ENCODE results near the gene USP9X.
"Not testable (repeated sequence)": the region's sequence is repeated elsewhere in the genome, so short reads cannot be mapped to it uniquely, and the experiment has no call there.

Gene USP9X

DNA sequence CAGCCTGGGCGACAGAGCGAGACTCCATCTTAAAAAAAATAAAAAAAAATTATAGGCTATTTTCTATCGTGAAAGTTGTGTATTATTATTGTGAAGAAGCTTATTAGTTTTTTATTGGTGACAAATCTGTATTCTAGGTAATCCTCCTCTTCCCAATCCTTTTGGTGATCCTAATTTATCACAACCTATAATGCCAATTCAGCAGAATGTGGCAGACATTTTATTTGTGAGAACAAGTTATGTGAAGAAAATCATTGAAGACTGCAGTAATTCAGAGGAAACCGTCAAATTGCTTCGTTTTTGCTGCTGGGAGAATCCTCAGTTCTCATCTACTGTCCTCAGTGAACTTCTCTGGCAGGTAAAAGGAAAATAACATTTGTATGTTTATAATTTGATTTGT lies 139.4 kb downstream of the USP9X start:
- intact Hi-C loops (cut with micrococcal nuclease): no loop called here
- peaks cover 74% of the 10 kb centered on the region for H3K36me3 Mint-ChIP-seq (ENCODE audit: low read depth)

DNA sequence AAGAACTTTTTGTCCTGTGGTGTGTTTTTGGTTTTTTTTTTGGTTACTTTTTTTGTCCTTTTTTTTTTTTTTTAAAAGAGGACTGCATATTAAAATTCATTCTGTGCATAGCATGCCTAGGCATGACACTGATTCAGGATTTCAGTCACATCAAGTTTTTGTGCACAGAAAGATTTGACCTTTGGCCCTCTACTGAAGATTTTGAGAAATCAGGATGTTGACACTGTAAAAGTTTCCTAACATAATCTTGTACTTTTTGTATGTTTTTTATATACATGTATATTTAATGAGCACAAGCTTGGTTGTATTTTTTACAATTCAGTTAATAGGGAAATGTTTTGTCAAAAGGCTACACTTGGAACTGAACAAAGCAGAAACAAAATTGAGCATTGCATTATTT lies 148.7 kb downstream of the USP9X start:
- Mint-ChIP-seq H3K27me3 (no peaks in the 10 kb centered on the region), H3K36me3 (ENCODE audit: low read depth) (peaks cover 45% of the 10 kb centered on the region), H3K4me3 (no peak overlapping the region), H3K4me1 (ENCODE audit: low read depth) (peaks cover 5% of the 10 kb centered on the region), H3K9me3 (no peaks in the 10 kb centered on the region), H3K27ac (no peak overlapping the region)
- intact Hi-C loops (cut with micrococcal nuclease): no loop called here

More for the DNA sequence above, 139.4 kb downstream of the USP9X start:
- Mint-ChIP-seq H3K9me3 (no peaks in the 10 kb centered on the region), H3K27me3 (no peaks in the 10 kb centered on the region), H3K4me1 (ENCODE audit: low read depth) (no peaks in the 10 kb centered on the region), H3K27ac (no peak overlapping the region), H3K4me3 (no peak overlapping the region)

DNA sequence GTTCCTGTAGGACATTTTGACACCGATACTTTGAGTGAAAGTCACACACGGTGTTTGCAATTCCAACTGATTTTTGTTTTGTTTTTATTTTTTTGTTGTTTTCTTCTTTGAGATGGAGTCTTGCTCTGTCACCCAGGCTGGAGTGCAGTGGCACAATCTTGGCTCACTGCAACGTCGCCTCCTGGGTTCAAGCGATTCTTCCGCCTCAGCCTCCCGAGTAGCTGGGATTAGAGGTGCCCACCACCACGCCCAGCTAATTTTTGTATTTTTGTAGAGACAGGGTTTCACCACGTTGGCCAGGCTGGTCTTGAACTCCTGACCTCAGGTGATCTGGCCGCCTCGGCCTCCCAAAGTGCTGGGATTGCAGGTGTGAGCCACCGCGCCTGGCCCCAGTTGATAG lies 149.2 kb downstream of the USP9X start:
- H3K4me1 Mint-ChIP-seq (ENCODE audit: low read depth); H3K27ac Mint-ChIP-seq: not testable (repeated sequence)

DNA sequence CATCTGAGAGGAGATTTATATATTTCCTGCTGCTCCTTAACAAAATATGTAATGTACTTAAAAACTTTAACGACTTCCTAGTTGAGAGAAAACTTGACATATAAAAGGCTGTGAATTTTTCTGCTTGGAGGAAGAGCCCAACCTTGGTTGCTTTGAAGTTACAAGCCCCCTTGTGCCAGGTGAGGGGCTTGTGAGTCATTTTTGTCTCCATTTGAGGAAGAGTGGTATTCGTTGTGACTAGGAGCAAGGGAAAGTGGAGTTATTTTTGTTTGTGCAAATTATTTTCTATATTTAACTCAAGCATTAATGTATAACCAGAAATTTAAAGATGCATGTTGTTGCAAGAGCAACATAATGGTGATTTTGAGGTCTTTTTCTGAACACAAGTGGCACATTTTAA lies 149.7 kb downstream of the USP9X start:
- H3K27ac Mint-ChIP-seq: no peak overlapping the region
- intact Hi-C loops (cut with micrococcal nuclease): no loop called here
- no peaks in the 10 kb centered on the region for H3K9me3 Mint-ChIP-seq
- H3K27me3 Mint-ChIP-seq: no peaks in the 10 kb centered on the region
- H3K36me3 Mint-ChIP-seq (ENCODE audit: low read depth): peaks cover 38% of the 10 kb centered on the region
- H3K4me3 Mint-ChIP-seq: no peak overlapping the region
- H3K4me1 Mint-ChIP-seq (ENCODE audit: low read depth): peaks cover 5% of the 10 kb centered on the region

More for the DNA sequence above, 149.2 kb downstream of the USP9X start:
- H3K27me3 Mint-ChIP-seq; H3K9me3 Mint-ChIP-seq; intact Hi-C loops (cut with micrococcal nuclease); H3K4me3 Mint-ChIP-seq: not testable (repeated sequence)
- peaks cover 43% of the 10 kb centered on the region for H3K36me3 Mint-ChIP-seq (ENCODE audit: low read depth)

DNA sequence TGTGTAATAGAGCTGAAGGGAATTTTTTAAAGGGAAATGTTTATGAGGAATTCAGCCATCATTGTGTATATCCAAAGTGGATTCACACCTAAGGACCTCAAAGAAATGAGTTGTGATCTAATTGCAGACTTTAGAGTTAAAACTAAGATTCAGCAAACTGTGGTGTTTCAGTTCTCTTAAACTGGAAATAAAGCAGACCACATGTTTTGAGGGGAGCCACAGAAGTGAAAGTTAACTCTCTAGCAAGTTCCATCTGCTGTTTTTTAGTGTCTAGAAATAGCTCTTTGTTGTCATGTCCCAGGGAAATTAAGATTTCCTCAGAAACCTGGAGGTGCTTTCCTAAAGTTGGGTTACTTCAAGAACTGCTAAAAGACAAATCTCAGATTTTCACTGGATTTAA lies 151.4 kb downstream of the USP9X start:
- no peak overlapping the region for H3K27ac Mint-ChIP-seq
- no peaks in the 10 kb centered on the region for H3K27me3 Mint-ChIP-seq
- H3K4me1 Mint-ChIP-seq (ENCODE audit: low read depth): peaks cover 5% of the 10 kb centered on the region
- no peaks in the 10 kb centered on the region for H3K9me3 Mint-ChIP-seq
- intact Hi-C loops (cut with micrococcal nuclease): loop anchor here (2.0 kb wide), 1 partner anchor 16 kb away; no protein-coding TSS in a partner anchor
- H3K4me3 Mint-ChIP-seq: no peak overlapping the region
- H3K36me3 Mint-ChIP-seq (ENCODE audit: low read depth): peaks cover 21% of the 10 kb centered on the region

DNA sequence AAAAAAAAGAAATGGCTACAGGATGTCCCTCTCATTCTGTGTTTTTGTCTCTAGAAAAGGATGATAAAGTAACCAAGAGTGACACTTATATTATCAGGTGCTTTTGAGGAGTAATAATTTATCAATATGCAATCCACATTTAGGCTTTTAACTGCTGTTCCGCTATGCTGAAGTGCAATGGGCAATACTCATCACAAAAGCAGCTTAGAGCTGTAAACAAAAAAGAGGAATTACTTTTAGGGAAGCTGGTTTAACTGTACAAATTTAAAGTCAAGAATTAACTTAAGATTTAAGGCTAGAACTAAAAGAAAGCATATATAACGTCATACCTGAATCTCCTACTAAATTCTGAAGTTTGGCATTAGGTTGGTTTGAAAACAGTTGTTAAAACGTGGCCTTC lies 155.3 kb downstream of the USP9X start:
- Mint-ChIP-seq H3K4me1 (ENCODE audit: low read depth) (peaks cover 5% of the 10 kb centered on the region), H3K36me3 (ENCODE audit: low read depth) (no peaks in the 10 kb centered on the region), H3K27me3 (no peaks in the 10 kb centered on the region), H3K9me3 (no peaks in the 10 kb centered on the region), H3K4me3 (no peak overlapping the region), H3K27ac (peak overlapping the region; percentile 86)
- intact Hi-C loops (cut with micrococcal nuclease): no loop called here

DNA sequence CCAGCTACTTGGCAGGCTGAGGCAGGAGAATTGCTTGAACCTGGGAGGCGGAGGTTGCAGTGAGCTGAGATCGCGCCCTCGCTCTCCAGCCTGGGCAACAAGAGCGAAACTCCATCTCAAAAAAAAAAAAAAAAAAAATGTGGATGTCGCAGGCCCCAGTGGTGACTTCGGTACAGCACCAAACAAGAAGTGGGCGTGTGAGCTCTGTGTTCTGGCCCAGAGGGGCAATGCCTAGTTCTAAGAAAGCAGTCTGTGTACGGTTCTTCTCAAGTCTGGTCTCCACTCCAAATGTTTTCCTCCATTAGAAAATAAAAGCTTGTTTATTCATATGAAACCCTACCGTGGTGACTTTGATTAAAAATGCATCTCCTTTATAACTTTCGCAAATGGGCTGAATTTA lies 156.7 kb downstream of the USP9X start:
- Mint-ChIP-seq H3K36me3 (ENCODE audit: low read depth) (no peaks in the 10 kb centered on the region), H3K4me1 (ENCODE audit: low read depth) (peaks cover 5% of the 10 kb centered on the region), H3K27ac (no peak overlapping the region), H3K9me3 (no peaks in the 10 kb centered on the region), H3K4me3 (no peak overlapping the region), H3K27me3 (no peaks in the 10 kb centered on the region)
- intact Hi-C loops (cut with micrococcal nuclease): no loop called here

DNA sequence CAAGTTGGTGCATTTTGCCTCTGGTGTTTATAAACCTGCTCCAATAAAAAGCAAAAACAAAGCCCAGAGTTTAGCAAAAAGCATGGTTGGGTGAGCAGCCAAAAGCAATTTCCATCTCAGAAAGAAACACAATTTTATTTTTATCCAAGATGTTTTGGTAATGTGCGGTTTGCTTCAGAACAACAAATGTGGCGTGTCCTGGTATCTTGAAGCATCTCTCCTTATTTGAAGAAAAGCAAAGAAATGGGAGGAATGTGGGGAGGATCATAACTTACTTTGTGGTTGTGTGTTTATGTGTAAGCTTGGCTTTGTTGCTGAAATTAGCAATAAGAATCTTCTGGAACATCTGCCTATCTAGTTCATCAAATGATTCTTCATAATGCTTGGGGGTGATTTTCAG lies 160.4 kb downstream of the USP9X start:
- Mint-ChIP-seq H3K4me3 (no peak overlapping the region), H3K36me3 (ENCODE audit: low read depth) (no peaks in the 10 kb centered on the region), H3K4me1 (ENCODE audit: low read depth) (peaks cover 1% of the 10 kb centered on the region), H3K27ac (no peak overlapping the region), H3K9me3 (no peaks in the 10 kb centered on the region), H3K27me3 (no peaks in the 10 kb centered on the region)
- intact Hi-C loops (cut with micrococcal nuclease): no loop called here

DNA sequence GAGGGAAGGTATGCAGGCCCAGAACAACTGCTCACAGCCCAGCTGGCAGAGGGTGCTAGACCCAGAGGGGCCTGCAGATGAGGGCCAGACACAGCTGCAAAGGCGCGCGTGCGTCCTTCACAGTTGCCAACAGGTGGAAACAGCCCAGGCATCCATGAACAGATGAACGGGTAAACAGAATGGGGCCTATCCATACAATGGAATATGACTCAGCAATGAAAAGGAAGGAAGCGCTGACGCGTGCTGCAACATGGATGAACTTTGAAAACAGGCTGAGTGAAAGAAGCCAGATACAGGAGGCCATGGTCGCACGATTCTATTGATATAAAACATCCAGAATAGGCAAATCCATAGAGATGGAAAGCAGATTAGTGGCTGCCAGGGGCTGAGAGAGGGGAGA lies 165.6 kb downstream of the USP9X start:
- H3K9me3 Mint-ChIP-seq: no peaks in the 10 kb centered on the region
- intact Hi-C loops (cut with micrococcal nuclease): no loop called here
- H3K27ac Mint-ChIP-seq: peak overlapping the region; percentile 59

DNA sequence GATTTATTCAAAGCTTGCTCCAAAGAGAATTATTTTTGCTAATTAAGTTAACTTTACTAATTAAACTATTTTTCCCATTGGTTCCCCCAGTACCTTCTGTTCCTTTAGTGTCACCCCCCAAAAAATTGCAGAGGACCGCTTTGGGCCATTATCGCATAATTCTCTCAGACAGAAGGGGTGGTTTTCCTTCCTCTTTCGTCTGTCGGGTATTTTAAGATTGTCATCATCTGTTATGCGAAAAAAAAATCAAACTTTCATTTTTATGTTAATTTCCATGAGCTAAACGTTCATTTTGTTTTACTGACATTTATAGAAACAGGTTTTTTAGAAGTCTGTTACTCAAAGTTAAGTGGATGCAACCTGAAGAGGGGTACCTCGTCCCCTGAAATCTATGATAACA lies 172.6 kb downstream of the USP9X start:
- intact Hi-C loops (cut with micrococcal nuclease): no loop called here
- Mint-ChIP-seq H3K9me3 (no peaks in the 10 kb centered on the region), H3K36me3 (ENCODE audit: low read depth) (no peaks in the 10 kb centered on the region), H3K4me3 (no peak overlapping the region), H3K27me3 (peaks cover 3% of the 10 kb centered on the region), H3K4me1 (ENCODE audit: low read depth) (peaks cover 14% of the 10 kb centered on the region), H3K27ac (no peak overlapping the region)

More for the DNA sequence above, 165.6 kb downstream of the USP9X start:
- Mint-ChIP-seq H3K4me1 (ENCODE audit: low read depth) (peaks cover 19% of the 10 kb centered on the region), H3K4me3 (no peak overlapping the region), H3K27me3 (peaks cover 3% of the 10 kb centered on the region), H3K36me3 (ENCODE audit: low read depth) (no peaks in the 10 kb centered on the region)

DNA sequence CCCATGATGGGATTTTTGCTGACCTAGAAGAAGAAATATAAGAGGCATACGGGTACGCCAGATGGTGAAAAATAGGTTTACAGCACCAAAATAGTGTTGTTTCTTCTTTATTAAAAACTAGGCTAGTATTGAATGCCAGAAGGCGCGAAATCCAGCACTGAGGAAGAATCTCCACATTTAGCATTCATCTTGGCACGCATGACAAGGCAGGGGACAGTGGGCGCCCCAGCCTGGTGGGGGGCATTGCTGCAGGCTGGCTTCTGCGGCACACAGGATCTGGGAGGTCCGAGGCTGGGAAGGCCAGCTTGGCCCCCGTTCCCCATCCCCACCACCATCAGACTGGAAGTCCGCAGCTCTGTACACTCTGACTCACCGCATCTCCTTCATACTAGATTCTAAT lies 173.0 kb downstream of the USP9X start:
- Mint-ChIP-seq H3K27me3 (peaks cover under 1% of the 10 kb centered on the region), H3K36me3 (ENCODE audit: low read depth) (no peaks in the 10 kb centered on the region), H3K4me1 (ENCODE audit: low read depth) (peaks cover 10% of the 10 kb centered on the region), H3K4me3 (no peak overlapping the region), H3K27ac (no peak overlapping the region), H3K9me3 (no peaks in the 10 kb centered on the region)
- intact Hi-C loops (cut with micrococcal nuclease): no loop called here

DNA sequence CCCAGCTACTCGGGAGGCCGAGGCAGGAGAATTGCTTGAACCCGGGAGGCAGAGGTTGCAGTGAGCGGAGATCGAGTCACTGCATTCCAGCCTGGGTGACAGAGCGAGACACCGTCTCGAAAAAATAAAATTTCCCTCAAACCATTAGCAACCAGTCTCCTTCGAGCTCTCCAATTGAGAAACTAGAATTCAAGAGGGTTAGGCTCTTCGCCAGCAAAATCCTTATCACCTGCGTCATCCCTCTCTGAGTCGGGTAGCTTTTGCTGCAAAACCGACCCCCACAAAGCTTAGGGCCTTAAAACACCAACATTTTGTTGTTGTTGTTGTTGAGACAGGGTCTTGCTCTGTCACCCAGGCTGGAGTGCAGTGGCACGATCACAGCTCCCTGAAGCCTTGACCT lies 173.6 kb downstream of the USP9X start:
- peaks cover 5% of the 10 kb centered on the region for H3K4me1 Mint-ChIP-seq (ENCODE audit: low read depth)
- no peak overlapping the region for H3K4me3 Mint-ChIP-seq
- H3K27me3 Mint-ChIP-seq: no peaks in the 10 kb centered on the region
- H3K36me3 Mint-ChIP-seq (ENCODE audit: low read depth): no peaks in the 10 kb centered on the region
- no peaks in the 10 kb centered on the region for H3K9me3 Mint-ChIP-seq
- no peak overlapping the region for H3K27ac Mint-ChIP-seq
- intact Hi-C loops (cut with micrococcal nuclease): no loop called here

DNA sequence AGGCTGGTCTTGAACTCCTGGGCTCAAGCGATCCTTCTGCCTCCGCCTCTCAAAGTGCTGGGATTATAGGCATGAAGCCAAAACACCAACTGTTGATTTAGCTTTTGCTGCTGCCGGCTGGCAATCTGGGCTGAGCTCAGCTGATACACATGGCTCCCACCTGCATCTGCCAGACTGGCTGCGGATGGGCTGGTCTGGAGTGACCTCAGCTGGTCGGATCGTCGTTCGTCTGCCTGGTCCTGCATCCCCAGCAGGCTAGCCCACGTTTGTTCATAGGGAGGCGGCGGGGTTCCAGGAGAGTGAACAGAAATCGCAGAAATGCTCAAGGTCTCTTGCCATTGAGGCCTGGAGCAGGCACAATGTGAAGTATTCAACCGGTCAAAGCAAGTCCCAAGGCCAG lies 174.3 kb downstream of the USP9X start:
- Mint-ChIP-seq H3K36me3 (ENCODE audit: low read depth) (no peaks in the 10 kb centered on the region), H3K9me3 (no peaks in the 10 kb centered on the region), H3K4me1 (ENCODE audit: low read depth) (peaks cover 5% of the 10 kb centered on the region), H3K4me3 (no peak overlapping the region), H3K27me3 (no peaks in the 10 kb centered on the region), H3K27ac (no peak overlapping the region)
- intact Hi-C loops (cut with micrococcal nuclease): no loop called here

DNA sequence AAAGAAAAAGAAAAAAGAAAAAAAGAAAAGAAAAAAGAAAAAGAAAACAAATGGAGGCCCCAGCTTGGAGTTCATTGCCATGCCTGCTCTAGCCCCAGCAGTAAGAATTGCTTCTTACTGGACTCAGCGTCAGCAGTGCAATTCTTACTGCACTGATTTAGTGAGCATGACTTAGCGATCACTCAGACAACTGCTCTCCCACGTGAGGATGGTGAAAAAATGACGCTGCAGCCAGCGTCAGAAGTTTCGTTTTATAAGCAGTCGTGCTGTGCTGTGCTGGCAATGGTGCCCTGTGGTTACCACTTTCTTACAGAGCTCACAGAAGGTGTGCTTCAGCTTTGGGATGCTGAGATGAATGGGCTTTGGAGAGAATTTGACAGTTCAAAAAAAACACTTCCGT lies 180.4 kb downstream of the USP9X start:
- H3K36me3 Mint-ChIP-seq (ENCODE audit: low read depth): no peaks in the 10 kb centered on the region
- no peaks in the 10 kb centered on the region for H3K27me3 Mint-ChIP-seq
- H3K4me1 Mint-ChIP-seq (ENCODE audit: low read depth): peaks cover 5% of the 10 kb centered on the region
- no peak overlapping the region for H3K27ac Mint-ChIP-seq
- intact Hi-C loops (cut with micrococcal nuclease): no loop called here
- H3K4me3 Mint-ChIP-seq: peak overlapping the region; percentile 17
- H3K9me3 Mint-ChIP-seq: no peaks in the 10 kb centered on the region

DNA sequence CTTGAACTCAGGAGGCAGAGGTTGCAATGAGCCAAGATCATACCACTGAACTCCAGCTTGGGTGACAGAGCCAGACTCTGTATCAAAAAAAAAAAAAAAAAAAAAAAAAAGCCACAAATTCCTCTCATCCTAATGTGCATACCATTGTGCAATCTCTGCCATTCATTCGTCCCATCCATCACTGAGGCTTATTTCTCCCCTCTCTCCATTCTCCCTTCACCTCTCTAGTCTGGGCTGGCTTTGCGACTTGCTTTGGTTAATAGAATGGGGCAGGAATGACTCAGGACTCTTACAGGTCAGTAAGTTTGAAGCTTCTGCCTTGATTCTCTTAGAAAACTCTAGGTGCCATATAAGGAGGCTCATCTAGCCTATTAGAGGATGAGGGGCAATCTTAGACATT lies 188.4 kb downstream of the USP9X start:
- Mint-ChIP-seq H3K27me3 (no peaks in the 10 kb centered on the region), H3K36me3 (ENCODE audit: low read depth) (no peaks in the 10 kb centered on the region), H3K9me3 (no peaks in the 10 kb centered on the region), H3K4me1 (ENCODE audit: low read depth) (peaks cover 16% of the 10 kb centered on the region), H3K27ac (no peak overlapping the region), H3K4me3 (no peak overlapping the region)
- intact Hi-C loops (cut with micrococcal nuclease): no loop called here
